Activated CD8-positive, alpha-beta memory T cell treated with anti-CD3 and anti-CD28 coated beads for 4 hours (primary cell): ENCODE data around the gene BICC1.

Experiments
- DNase-seq, 2 donors: peaks; one replicate each; pipeline ENCODE4 v3.0.0-alpha.2; 2020; ENCODE audit warnings: low read depth in 2 of 2

Gene BICC1

GRCh38 chr10:58599927-58600553 is 87.4 kb downstream of the BICC1 start:
- no peak for DNase-seq

GRCh38 chr10:58608351-58608750 is 95.7 kb downstream of the BICC1 start:
- no peak for DNase-seq

- DNase-seq: no peak
Measured at GRCh38 chr10:58608826-58609531, 96.3 kb downstream of the BICC1 start.

- no peak for DNase-seq
Measured at GRCh38 chr10:58609532-58610150, 97.0 kb downstream of the BICC1 start.

- no peak for DNase-seq
Measured at GRCh38 chr10:58615237-58615935, 102.7 kb downstream of the BICC1 start.

- DNase-seq: no peak
Measured at GRCh38 chr10:58618158-58618676, 105.5 kb downstream of the BICC1 start.

GRCh38 chr10:58621379-58622077 is 108.9 kb downstream of the BICC1 start:
- DNase-seq: no peak

- DNase-seq: no peak
Measured at GRCh38 chr10:58622246-58622645, 109.6 kb downstream of the BICC1 start.

GRCh38 chr10:58625070-58625469 is 112.4 kb downstream of the BICC1 start:
- no peak for DNase-seq

GRCh38 chr10:58627392-58627791 is 114.7 kb downstream of the BICC1 start:
- no peak for DNase-seq

- no peak for DNase-seq
Measured at GRCh38 chr10:58631715-58632114, 119.0 kb downstream of the BICC1 start.

GRCh38 chr10:58632216-58632615 is 119.5 kb downstream of the BICC1 start:
- no peak for DNase-seq

GRCh38 chr10:58637352-58637751 is 124.7 kb downstream of the BICC1 start:
- DNase-seq: no peak

- no peak for DNase-seq
Measured at GRCh38 chr10:58638388-58638787, 125.7 kb downstream of the BICC1 start.

- no peak for DNase-seq
Measured at GRCh38 chr10:58641095-58641531, 128.4 kb downstream of the BICC1 start.

- DNase-seq: no peak
Measured at GRCh38 chr10:58641708-58642107, 129.0 kb downstream of the BICC1 start.

GRCh38 chr10:58642283-58642682 is 129.6 kb downstream of the BICC1 start:
- DNase-seq: no peak

- DNase-seq: no peak
Measured at GRCh38 chr10:58642916-58643428, 130.3 kb downstream of the BICC1 start.

- DNase-seq: no peak
Measured at GRCh38 chr10:58644311-58644710, 131.6 kb downstream of the BICC1 start.

GRCh38 chr10:58645416-58646146 is 132.9 kb downstream of the BICC1 start:
- no peak for DNase-seq
